GM21390 (cell line): Measurements from ENCODE around the gene LST1.
"Not testable (repeated sequence)": the region's sequence is repeated elsewhere in the genome, so short reads cannot be mapped to it uniquely, and the experiment has no call there.

Experiments used
- ATAC-seq: cut with Tn5 transposase; IDR thresholded peaks from one replicate; pipeline ENCODE4 v1.9.1; 2021; ENCODE audit not compliant: unreplicated experiment

LST1 gene

DNA sequence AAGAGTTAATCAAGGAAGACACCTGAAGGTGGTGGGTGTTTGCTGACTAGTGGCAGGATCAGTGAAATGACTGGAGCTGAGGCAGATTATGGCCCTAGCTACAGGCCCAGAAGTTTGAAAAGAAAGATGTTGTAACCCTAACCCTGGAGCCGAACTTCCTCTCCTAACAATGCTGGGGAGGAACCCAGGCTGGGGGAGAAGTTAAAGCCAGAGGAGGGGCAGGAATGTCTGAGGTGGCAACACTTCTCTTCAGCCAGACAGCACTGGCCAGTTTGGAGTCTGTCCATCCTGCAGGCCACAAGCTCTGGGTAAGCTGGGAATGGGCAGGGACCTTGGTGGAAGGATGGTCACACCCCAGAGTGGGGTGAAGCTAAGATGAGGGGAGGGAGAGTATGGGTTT is at the start of gene LST1:
TSS of gene LST1 (plus strand) at position 270 of the 400 bp plus-strand sequence. CDS start 1,023 bp downstream, outside the sequence.
- no peak for ATAC-seq

DNA sequence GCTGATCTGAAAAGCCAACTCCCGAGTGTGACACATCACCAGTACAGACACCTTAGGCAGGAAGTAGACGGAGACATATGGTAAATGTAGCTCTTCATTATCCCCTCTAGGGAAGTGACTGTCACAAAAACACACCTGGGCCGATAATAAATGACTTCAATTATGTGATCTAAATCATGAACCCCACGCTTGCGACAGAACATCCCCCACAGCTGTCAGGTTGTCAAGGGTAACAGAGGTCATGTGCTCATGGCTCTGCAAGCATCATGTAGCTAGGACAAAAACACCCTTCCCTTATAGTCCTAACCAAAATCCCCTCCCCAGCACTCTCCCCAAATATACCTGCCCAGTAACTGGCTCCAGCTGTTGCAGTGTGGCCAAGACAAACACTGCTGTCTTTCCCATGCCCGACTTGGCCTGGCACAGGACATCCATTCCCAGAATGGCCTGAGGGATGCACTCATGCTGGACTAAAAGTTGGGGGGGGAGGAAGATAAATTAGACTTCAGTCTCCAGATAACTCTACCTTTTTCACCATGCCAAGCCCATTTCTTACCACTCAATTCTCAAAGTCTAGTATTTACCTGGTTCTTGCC is 47.2 kb upstream of the LST1 start:
- ATAC-seq: no peak

DNA sequence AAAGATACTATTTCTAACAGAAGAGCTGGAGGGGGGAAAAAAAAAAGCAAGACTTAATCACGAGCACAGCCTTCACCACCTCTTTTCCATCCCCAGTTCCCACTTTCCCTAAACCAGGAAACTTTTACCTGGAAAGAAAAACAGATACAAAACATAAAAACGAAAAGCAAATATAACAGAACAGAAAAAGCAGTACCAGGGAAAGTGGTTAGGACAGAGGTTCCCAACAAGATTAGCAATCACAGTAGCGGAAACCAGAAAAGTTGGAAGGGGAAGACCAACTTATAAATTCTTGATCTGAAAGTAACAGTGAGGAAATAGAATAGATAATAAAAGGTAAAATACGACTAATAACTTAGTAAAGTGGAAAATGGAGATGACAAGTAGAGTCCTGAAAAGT is 45.4 kb upstream of the LST1 start:
- ATAC-seq: no peak

DNA sequence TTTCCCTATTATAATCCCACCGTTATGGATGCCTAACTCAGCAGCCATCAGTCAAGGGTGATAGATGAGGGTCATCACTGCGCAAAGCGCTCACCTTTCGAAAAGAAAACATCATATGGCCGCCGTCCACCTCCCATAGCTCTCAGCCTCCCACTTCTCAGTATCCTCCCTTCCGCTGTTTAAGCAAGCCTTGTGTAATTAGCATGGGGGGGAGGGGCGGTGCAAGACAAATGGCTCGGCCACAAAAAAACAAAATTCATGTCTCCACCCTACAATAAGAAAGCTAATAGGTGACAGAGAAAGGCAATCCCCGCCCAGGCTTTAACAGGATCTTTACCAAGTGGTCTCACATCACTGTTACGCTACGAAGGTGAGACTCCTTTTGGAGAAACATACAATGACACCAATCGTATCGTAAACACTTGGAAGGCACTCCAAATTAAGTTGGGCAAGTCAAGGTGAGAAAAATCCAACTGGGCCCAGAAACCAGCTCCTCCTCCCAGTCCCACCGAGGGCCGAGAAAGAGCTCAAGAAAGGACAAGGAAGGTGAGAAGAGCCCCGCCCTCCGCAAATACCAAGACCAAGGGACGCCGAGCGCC is 44.9 kb upstream of the LST1 start:
- no peak for ATAC-seq

DNA sequence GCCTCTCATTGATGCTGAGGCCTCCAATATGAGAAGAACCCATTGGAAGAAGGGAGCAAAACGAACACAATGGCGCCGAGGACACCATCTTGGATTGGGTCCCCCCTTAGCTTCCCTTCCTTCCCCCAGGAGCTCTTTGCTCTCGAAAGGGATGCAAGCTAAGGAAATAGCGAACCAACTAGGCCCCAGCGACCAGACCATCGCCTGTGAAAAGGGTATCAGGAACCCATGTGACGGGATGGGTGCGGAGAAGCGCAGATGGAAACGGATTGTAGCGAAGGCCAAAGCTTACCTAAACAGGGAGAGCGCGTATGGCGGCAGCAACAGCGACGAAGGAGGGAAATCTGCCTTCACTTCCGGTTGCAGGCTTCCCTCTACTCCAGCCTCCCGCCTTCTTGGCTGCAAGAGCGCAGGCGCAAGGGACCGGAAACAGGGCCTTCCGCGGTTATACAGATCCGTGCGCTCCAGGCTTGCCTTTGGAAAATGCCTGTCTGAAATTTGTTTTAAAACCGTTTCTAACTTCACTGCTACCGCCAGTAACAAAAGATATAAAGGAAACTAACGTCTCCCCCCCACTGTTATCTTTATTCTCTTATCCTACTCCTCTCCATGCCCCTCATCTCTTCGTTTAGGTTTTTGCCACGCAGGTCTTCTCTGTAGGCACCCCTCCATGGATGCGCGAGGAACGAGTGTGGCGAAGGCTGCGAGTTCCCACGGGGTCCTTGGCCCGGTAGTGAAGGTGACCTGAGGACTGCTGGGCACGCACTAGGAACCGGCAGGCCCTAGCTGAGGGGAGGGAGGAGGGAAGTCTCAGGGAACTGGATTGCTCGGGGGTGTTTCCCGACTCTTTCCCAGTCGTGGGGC is 44.2 kb upstream of the LST1 start, which contains the start of gene DDX39B:
TSS of gene DDX39B (minus strand) at position 346 of the 864 bp plus-strand sequence. CDS start 1,471 bp downstream, outside the sequence.
- peak; percentile 62 for ATAC-seq

DNA sequence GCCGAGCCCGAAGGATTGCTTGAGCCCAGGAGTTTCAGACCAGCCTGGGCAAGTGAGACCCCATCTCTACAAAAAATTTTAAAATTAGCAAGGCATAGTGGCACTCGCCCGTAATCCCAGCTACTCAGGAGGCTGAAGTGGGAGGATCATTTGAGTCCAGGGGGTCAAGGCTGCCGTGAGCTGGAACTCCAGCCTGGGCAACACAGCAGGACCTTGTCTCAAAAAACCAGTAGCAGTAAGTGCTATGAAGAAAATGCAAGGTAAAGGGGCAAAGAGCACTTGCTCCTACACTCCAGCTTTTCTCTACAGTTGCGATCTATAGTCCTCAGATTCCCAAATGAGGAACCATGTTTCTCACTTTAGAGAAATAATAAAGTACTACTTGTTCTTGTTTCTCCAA is 42.4 kb upstream of the LST1 start:
- ATAC-seq: no peak

DNA sequence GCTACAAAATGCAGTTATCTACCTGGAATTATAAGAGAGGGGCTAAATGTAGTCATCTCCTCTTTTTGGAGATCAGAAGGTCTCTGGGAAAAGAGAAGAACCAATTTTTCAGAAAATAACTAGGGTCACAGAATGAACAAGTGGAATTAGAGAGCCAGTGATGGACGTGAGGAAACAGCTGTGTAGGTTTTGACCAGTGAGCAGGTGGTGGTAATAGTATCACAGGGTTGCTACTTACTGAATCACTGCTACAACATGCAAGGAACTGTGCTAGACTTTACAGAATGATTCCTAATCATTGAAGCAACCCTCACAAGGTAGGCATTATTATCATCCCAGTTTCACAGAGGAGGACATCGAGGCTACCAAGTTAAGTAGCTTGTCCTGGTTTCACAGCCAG is 41.4 kb upstream of the LST1 start:
- no peak for ATAC-seq

DNA sequence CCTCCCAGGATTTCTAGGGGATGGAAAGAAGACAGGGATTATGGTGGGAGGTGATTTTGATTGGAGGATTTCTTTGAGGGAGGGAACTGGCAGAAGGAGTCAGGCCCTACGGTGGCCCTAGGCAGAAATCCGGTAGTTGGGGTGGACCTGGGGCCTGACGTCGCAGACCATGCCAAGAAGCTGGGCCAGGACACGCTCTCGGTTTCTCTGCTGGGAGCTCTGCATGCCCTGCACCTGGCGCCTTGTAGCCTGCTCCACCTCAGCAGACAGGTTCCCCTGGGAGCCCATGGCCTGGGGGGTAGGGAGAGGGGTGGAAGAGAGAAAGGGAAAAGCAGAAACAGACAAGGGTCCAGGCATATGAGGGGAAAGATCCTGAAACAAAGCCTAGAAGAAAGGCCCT is 40.8 kb upstream of the LST1 start:
- no peak for ATAC-seq

DNA sequence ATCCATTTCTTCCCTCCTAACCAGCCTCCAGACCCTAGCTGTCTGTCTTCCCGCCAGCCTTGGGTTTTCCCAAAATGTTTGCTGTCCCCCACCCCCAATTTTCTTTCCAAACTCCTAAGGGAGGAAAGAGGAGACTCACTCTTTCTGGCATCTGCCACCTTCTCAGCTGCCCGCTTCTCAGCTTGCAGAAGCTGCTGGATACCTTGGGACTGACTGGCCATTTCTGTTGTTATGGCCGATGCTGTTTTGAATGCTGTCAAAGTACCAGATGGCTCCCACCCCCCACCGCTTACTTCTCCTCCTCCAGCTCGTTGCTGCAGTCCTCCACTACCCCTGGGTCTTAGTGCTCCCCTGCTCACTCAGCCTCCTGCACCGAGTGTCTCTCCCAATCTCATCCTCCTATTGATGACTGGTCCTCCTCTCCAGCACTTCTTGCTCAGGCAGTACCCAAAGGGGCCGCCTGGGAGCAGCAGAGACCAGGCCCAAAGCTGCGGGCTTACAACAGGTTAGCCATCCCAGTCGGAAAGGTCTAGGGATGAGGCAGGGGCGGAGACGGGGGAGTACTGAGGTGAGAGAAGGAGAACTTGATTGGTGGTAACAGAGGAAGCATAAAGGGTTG is 39.6 kb upstream of the LST1 start, which contains the start of gene ATP6V1G2:
TSS of gene ATP6V1G2 (minus strand) at position 270 of the 619 bp plus-strand sequence. CDS start at position 221, 49 bp downstream.
- ATAC-seq: peak; percentile 43

DNA sequence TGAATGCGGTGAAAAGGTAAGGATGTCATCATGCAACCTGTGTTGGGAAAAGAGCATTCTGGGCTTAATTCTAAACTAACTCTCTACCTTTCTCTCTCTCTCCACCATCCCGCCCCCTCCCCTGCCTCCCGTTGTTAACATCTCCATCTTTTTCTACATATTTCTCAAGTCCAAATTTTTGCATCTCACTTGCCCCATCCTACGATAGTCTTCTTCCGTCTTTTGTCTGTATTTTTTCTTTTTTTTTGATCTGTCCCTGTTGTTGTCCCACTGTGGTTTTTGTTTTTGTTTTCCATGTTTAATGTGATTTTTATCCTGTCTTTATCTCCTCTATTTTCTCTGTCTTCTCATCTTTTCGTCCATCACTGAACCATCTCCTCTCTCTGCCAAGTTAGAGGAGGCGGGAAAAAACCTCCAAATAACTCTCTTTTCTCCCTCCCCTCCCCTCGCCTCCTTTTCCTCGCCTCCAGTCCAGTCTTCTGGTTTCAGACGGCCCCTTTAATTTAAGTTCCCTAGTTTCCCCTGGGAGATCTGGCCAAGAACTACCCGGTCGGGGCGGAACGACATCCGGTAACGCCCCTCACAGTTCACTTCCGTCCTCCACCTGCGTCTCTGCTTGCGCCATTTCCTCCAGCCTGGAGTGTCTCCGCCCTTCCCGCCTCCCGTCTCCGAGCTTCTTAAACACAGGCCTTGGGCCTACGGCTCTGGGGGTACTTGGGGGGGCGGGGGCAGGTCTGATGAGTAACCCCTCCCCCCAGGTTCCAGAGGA is 38.9 kb upstream of the LST1 start, which contains the start of gene NFKBIL1:
TSS of gene NFKBIL1 (plus strand) at position 651 of the 769 bp plus-strand sequence. CDS start at position 738, 87 bp downstream.
- ATAC-seq: no peak

DNA sequence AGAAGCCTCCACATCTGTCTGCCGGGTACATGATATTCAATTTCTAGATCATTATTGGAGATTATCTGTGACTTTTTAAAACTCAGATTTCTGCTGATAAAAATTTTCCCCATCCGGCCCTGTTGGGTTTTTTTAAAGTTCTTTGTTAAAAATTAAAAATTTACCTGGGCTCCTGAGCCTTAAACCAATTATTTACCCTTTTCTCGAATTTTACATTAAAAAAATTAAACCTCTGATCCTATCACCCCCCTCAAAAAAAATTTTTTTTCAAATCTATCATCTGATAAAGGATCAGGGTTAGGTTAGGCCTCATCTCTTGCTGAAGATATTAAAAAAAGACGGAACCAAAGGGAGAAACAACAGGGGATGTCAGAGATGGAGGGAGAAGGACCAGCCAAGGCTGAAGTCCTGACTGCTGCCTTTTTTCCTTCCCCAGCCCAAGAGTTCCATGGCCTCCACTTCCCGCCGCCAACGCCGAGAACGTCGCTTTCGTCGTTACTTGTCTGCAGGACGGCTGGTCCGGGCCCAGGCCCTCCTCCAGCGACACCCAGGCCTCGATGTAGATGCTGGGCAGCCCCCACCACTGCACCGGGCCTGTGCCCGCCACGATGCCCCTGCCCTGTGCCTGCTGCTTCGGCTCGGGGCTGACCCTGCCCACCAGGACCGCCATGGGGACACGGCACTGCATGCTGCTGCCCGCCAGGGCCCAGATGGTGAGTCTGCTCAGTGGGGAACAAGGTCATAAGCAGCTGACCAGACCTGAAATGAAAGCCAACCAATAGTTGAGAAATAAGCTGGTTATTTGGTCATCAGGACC is 38.1 kb upstream of the LST1 start:
- ATAC-seq: no peak

DNA sequence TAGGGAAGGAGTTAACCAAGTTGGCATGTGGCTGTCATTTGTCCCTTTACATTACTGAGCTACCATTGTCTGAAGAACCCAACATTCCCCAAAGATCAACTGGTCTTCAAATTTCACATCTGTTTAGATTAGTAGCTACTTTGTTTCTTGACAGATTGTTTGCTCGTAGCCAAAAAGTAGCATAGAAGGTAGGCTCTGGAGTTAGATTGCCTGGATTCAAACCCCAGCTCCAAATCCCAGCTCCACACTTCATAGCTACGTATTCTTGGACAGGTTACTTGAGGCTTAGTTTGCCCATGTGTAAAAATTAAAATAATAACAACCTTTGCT is 37.6 kb upstream of the LST1 start:
- no peak for ATAC-seq

DNA sequence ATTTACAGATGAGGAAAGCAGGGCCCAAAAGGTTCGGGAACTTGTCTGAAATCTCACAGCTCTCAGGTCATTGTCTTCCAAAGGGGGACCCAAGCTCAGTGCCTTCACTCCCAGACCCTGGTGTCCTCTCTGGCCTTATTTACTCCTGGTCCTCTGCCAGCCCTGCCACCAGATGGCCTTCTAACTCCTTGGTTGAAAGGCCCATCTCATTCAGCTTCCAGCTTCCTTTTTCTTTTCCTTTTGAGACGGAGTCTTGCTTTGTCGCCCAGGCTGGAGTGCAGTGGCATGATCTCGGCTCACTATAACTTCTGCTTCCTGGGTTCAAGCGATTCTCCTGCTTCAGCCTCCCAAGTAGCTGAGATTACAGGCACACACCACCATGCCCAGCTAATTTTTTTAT is 34.7 kb upstream of the LST1 start:
- ATAC-seq: not testable (repeated sequence)

DNA sequence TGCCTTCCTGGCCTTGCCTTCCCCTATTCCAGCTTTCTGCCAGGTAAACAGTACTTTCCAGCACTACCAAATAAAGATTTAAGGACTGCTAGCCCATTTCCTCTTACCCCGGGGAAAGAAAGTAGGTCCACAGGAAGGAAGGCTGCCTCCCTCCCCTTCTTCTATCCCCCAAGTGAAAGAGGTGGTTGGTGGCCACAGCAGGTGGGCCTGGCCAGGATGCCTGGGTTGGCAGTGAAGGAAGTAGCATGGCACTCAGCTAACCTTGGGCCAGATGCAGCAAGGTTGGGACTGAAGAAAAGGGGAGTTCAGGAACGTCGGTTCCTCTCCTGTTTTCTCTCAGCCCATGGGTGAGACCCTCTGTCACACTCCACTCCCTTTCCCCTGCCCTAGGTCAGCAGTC is 29.8 kb upstream of the LST1 start:
- no peak for ATAC-seq

DNA sequence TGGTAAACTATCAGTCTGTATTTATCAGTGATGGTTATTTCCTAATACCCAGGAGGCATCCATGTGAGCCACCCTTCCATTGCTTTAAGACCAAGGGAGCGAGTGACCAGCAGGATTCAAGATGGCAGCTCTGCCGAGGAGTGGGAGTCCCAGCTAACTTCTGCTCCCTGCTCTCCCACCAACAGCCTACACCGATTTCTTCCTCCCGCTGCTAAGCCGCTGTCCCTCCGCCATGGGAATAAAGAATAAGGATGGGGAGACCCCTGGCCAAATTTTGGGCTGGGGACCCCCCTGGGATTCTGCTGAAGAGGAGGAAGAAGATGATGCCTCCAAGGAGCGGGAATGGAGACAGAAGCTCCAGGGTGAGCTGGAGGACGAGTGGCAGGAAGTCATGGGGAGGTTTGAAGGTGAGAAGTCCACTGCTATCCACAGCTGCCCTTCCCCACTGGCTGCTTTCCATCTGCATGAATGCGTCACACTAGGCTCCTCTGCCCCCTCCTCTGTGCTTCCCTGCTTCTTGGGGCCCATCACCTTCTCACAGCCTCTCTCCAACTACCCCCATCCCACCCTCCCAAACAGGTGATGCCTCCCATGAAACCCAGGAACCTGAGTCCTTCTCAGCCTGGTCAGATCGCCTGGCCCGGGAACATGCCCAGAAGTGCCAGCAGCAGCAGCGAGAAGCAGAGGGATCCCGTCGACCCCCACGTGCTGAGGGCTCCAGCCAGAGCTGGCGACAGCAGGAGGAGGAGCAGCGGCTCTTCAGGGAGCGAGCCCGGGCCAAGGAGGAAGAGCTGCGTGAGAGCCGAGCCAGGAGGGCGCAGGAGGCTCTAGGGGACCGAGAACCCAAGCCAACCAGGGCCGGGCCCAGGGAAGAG is 28.4 kb upstream of the LST1 start:
- ATAC-seq: no peak

DNA sequence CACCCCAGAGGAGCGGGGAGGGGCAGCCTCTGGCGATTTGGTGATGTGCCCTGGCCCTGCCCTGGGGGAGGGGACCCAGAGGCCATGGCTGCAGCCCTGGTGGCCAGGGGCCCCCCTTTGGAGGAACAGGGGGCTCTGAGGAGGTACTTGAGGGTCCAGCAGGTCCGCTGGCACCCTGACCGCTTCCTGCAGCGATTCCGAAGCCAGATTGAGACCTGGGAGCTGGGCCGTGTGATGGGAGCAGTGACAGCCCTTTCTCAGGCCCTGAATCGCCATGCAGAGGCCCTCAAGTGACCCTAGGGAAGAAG is 27.8 kb upstream of the LST1 start:
- ATAC-seq: no peak

DNA sequence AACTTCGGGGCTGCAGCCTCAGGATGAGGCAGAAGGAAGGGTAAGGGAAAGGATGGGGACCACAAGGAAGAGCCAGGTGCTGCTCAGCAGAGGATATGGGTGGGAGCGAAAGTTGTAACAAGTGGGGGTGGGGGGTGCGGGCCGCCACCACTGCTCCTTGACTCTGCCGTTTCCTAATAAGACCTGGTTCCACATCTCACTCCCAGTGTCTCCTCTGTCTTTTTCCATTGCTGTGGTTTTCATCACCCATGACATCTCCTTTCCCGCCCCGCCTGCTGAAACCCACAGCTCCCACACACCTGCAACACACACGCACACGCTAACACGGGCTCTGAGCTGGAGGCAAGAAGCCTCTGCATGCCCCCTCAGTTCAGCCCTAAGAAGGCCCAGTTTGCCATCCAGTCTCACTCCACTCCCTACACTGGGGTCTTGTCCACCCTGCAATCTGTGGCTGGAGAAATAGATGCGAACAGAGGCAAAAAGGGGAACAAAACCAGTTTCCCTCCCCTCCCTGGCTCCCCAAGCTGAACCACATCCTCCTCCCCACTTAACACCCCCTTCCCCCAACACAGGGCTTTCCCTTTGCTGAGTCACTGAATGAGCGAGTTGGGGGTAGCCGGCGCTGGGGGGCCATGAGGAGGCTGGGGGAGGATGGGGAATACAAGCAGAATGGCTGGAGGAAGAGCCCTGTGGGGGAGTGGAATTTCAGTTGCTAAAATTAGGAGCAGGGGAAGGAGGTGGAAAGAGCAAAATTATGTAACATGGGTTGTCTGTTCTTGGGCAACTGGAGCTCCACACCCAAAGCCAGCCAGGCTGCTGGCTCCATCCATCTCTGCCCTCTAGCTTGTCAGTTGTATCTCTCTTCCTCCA is 27.2 kb upstream of the LST1 start:
- ATAC-seq: no peak

DNA sequence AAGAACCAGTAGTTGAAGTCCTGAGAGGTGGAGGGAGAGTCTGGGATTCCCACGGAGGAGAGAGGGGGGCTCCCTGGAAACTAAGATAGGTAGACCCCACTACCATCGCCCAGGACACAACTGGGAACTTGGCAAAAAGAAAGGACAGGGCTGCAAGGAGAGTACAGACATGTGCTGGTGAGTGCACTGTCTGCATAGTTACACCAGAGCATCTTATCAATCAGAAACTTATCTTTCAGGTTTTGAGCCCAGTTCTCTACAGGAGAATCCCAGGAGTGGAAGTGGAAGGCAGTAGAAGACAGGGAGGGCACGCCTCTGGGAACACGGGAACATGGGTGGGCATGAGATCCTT is 26.5 kb upstream of the LST1 start:
- no peak for ATAC-seq
